GM23338 (cell line): ENCODE results near the gene PARD3.

Experiments
- EZH2phosphoT487 ChIP-seq: fragments of 200-600 bp; sonication (generic); IDR thresholded peaks from one replicate; pipeline ENCODE4 v1.8.1; 2018; ENCODE audit warnings: antibody characterized with exemption; ENCODE audit not compliant: unreplicated experiment
- POLR2AphosphoS5 ChIP-seq: IDR thresholded peaks from 2 replicates; pipeline ENCODE4 v1.6.1; 2016; ENCODE audit warnings: antibody characterized with exemption, low read depth

DNA sequence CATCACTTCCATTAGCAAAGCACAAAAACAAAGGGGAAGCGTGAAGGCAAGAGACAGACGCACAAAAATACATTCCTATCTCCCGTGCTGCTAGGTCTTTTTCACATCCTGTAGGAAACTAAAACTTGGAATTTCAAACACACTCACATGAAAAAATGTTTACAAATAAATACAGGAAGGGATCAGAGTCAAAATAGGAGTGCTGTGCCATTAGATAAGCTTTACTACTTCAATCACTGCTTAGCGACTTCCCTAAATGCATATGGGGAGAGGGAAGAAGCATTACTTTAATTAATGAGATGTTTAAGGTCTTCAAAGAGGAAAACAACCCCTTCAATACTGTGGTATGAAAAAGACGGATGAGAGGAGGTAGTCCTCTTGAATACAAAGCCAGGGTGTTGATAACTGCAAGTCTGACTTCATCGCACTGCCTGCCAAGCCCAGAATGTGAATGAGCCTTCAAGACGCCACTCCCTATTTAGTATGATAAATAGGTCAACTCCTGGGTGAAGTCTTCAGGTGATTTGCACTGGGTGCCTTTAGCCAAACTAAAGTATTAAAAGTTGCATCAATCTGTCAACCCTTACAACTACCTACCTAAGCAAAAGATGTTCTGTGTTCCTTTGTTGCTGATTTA lies 13.9 kb downstream of the PARD3 start:
- TF ChIP-seq EZH2phosphoT487 = no peak
- no peak for TF ChIP-seq POLR2AphosphoS5
